HepG2 (cell line): ENCODE data around the gene AFAP1. TPM values are rescaled to one million over a fixed set of nuclear protein-coding genes. Genes with fewer than 3 reads are reported as not detected.

Experiments used
- ATAC-seq: fragments of 200-7000 bp; cut with Tn5 transposase; 3 replicates; pipeline ENCODE4 v1.9.1; 2020; ENCODE audit warnings: mild to moderate bottlenecking, moderate library complexity
- BruUV-seq: library from RNA; stranded (reverse); fragments of 400-500 nt; replicated peaks from 2 replicates; lab custom pipeline; 2021; lab: Mats Ljungman, UMichigan
- CTCF ChIA-PET: fragments of 300-600 bp; formaldehyde crosslinking; extraction: SDS; loops from one replicate; lab custom pipeline; 2021; ENCODE audit warnings: low total read pairs, inconsistent platforms, low intra/inter-chr PET ratio; lab: Yijun Ruan, JAX
- POLR2A ChIA-PET: fragments of 350-600 bp; sonication (Branson Sonifier 250); formaldehyde crosslinking; loops from one replicate; lab custom pipeline; 2020; ENCODE audit warnings: antibody characterized with exemption, inconsistent platforms; lab: Yijun Ruan, JAX
- DNase-seq: peaks from one replicate; pipeline ENCODE4 v3.0.0-alpha.2; 2015; ENCODE audit warnings: low spot score
- FAIRE-seq: peaks from 3 replicates; lab custom pipeline; 2011; peaks lifted over from hg19 to GRCh38; lab: Jason Lieb, UNC
- H2AFZ ChIP-seq: one replicate; pipeline ENCODE4 v1.6.1; 2011; ENCODE audit warnings: low read length, inconsistent platforms
- H3K27ac ChIP-seq: fragments of 300-600 bp; 3 replicates; pipeline ENCODE4 v1.8.0; 2011; ENCODE audit warnings: mixed run types, mild to moderate bottlenecking, mixed read lengths, low read length, inconsistent platforms; ENCODE audit not compliant: insufficient read depth; ENCODE audit errors: extremely low read length
- H3K27me3 ChIP-seq, 2 experiments: fragments of 200-600 bp in 1 of 2; 2 replicates in 1 of 2; 3 replicates in 1 of 2; pipeline versions ENCODE4 v1.6.0 to v1.8.0; 2011; ENCODE audit warnings: low read length in 2 of 2, mild to moderate bottlenecking in 2 of 2, moderate library complexity in 2 of 2, inconsistent platforms in 1 of 2; ENCODE audit not compliant: insufficient read depth in 2 of 2, control insufficient read depth in 1 of 2
- H3K36me3 ChIP-seq, 2 experiments: fragments of 200-600 bp in 1 of 2; replicated peaks in 1 of 2; 2 replicates in 1 of 2; 3 replicates in 1 of 2; pipeline versions ENCODE4 v1.5.1 to v1.8.0; 2011; ENCODE audit warnings: low read length in 2 of 2, inconsistent platforms in 1 of 2; ENCODE audit not compliant: insufficient read depth in 2 of 2, control insufficient read depth in 1 of 2
- H3K4me1 ChIP-seq: 2 replicates; pipeline ENCODE4 v1.5.1; 2012; ENCODE audit warnings: low read length, inconsistent platforms; ENCODE audit not compliant: insufficient read depth
- H3K4me2 ChIP-seq: 2 replicates; pipeline ENCODE4 v1.6.0; 2011; ENCODE audit warnings: low read depth, low read length, inconsistent platforms
- H3K4me3 ChIP-seq, 3 experiments: fragments of 200-600 bp in 1 of 3; sonication (generic), shearing (Covaris generic) in 1 of 3; replicated peaks in 1 of 3; 2 replicates each; pipeline ENCODE4 v1.5.1; 2011 to 2016; ENCODE audit warnings: low read length in 3 of 3, inconsistent platforms in 2 of 3, low read depth in 2 of 3, mild to moderate bottlenecking in 2 of 3, control low read depth in 1 of 3, mixed read lengths in 1 of 3; ENCODE audit not compliant: insufficient read depth in 1 of 3
- H3K79me2 ChIP-seq: one replicate; pipeline ENCODE4 v1.6.1; 2011; ENCODE audit warnings: low read length, inconsistent platforms; ENCODE audit not compliant: insufficient read depth
- H3K9ac ChIP-seq: 2 replicates; pipeline ENCODE4 v1.6.0; 2011; ENCODE audit warnings: mild to moderate bottlenecking, low read depth, low read length, inconsistent platforms; ENCODE audit not compliant: insufficient read depth
- H3K9me3 ChIP-seq: 2 replicates; pipeline ENCODE4 v1.5.1; 2012; ENCODE audit warnings: mild to moderate bottlenecking, low read length
- H4K20me1 ChIP-seq: 2 replicates; pipeline ENCODE4 v1.6.0; 2011; ENCODE audit warnings: inconsistent platforms, mild to moderate bottlenecking, low read length, moderate library complexity; ENCODE audit not compliant: insufficient read depth
- CBX2 ChIP-seq, 2 experiments: fragments of 200-600 bp in 1 of 2; sonication (generic); formaldehyde crosslinking in 1 of 2; IDR thresholded peaks; 2 replicates each; pipeline versions ENCODE4 v1.7.0 to v1.8.1; 2018 to 2022; ENCODE audit warnings: low read depth in 2 of 2, low read length in 1 of 2, mild to moderate bottlenecking in 1 of 2, missing genetic modification reagents in 1 of 2
- RFX1 ChIP-seq: fragments of 450-650 bp; IDR thresholded peaks from 2 replicates; pipeline ENCODE4 v1.6.1; 2017
- SP1 ChIP-seq, 2 experiments: fragments of 450-650 bp in 1 of 2; sonication (generic) in 1 of 2; formaldehyde crosslinking in 1 of 2; IDR thresholded peaks; 2 replicates each; pipeline versions ENCODE4 v1.4.0 to v1.6.1; 2016 to 2020; ENCODE audit warnings: missing genetic modification reagents in 1 of 2
- ZNF234 ChIP-seq: sonication (generic); formaldehyde crosslinking; conservative IDR thresholded peaks from 2 replicates; pipeline ENCODE4 v1.5.1; 2020; ENCODE audit warnings: mild to moderate bottlenecking, missing genetic modification reagents
- ZNF747 ChIP-seq: sonication (generic); formaldehyde crosslinking; IDR thresholded peaks from 2 replicates; pipeline ENCODE4 v1.8.1; 2023; ENCODE audit warnings: missing genetic modification reagents, mild to moderate bottlenecking, borderline replicate concordance
- WGBS: methylation state at CpG from one replicate; pipeline ENCODE4 v1.1.6; 2017; ENCODE audit warnings: low lambda C conversion rate; 5-methylcytosine and 5-hydroxymethylcytosine counted together
- in situ Hi-C: cut with HindIII; loops from 2 replicates; pipeline ENCODE4 v1.10.0; 2017; ENCODE audit warnings: low pct_unique_long_range_greater_than_20kb; ENCODE audit not compliant: extremely low pct_ligation_motif_present
- intact Hi-C: fragments of 100-400 bp; cut with micrococcal nuclease; formaldehyde crosslinking; loops from one replicate; pipeline ENCODE4 v1.10.0; 2022; ENCODE audit not compliant: unreplicated experiment
- polyA plus RNA-seq, 8 experiments: library from polyadenylated mRNA; depleted of rRNA in 3 of 8; stranded (reverse) in 7 of 8; unstranded in 1 of 8; fragments of >200 nt; fragmentation: Illumina TruSeq in 4 of 8; extraction: Trizol in 4 of 8; gene quantifications; 2 replicates each; pipeline versions ENCODE4 v1.2.1 to v1.2.3, GENCODE V29; 2011 to 2016; ENCODE audit warnings: low read depth in 4 of 8, missing spikeins in 1 of 8, mixed read lengths in 1 of 8; ENCODE audit not compliant: insufficient read depth in 1 of 8
- total RNA-seq, 5 experiments: library from RNA; depleted of rRNA; stranded (reverse); fragments of >200 nt; fragmentation: Illumina TruSeq; extraction: Trizol; gene quantifications; 2 replicates each; pipeline ENCODE4 v1.2.3, GENCODE V29; 2016; ENCODE audit warnings: low read depth in 1 of 5
- TF ChIP-seq, protein P1 (sequence below): sonication (generic); formaldehyde crosslinking; IDR thresholded peaks from 2 replicates; pipeline ENCODE4 v1.4.0; 2020; ENCODE audit warnings: mild to moderate bottlenecking, missing genetic modification reagents, borderline replicate concordance

AFAP1 gene
- total and polyA plus RNA-seq, 2 of the 13 experiments (the other 11 are each of a cell fraction or from before 2014, with no cell fraction given) = 2.5 TPM

- TF ChIP-seq, protein P1, sequence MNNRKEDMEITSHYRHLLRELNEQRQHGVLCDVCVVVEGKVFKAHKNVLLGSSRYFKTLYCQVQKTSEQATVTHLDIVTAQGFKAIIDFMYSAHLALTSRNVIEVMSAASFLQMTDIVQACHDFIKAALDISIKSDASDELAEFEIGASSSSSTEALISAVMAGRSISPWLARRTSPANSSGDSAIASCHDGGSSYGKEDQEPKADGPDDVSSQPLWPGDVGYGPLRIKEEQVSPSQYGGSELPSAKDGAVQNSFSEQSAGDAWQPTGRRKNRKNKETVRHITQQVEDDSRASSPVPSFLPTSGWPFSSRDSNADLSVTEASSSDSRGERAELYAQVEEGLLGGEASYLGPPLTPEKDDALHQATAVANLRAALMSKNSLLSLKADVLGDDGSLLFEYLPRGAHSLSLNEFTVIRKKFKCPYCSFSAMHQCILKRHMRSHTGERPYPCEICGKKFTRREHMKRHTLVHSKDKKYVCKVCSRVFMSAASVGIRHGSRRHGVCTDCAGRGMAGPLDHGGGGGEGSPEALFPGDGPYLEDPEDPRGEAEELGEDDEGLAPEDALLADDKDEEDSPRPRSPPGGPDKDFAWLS = no peak
These were observed 171.7 kb downstream of the AFAP1 start (continued) for GRCh38 chr4:7767966-7768365.

GRCh38 chr4:7767526-7767925 lies 172.1 kb downstream of the AFAP1 start:
- POLR2A ChIA-PET = no interaction called here
- H3K4me1 ChIP-seq = peaks cover 81% of the 10 kb centered on the region
- no peaks in the 10 kb centered on the region for H3K27me3 ChIP-seq
- no peak overlapping the region for H3K4me3 ChIP-seq
- no peak overlapping the region for H3K27ac ChIP-seq
- CTCF ChIA-PET = no interaction called here
- no peak for FAIRE-seq
- in situ Hi-C loops (loop anchor here (5.0 kb wide), 1 partner anchor 35 kb away; no protein-coding TSS in a partner anchor), intact Hi-C loops (no loop called here)
- H3K9me3 ChIP-seq = no peaks in the 10 kb centered on the region
- no peak overlapping the region for H3K4me2 ChIP-seq
- no peak for ATAC-seq
- no peaks in the 10 kb centered on the region for H4K20me1 ChIP-seq
- WGBS = 97% methylated on average over 6 of the region's 9 CpGs
- no peak for DNase-seq
- H3K9ac ChIP-seq = no peak overlapping the region
- peaks cover 4 to 5% of the 10 kb centered on the region in 2 experiments; a peak in 4 of 5 replicates for H3K36me3 ChIP-seq
- H2AFZ ChIP-seq = no peak overlapping the region
- no peaks in the 10 kb centered on the region for H3K79me2 ChIP-seq
- TF ChIP-seq RFX1 = no peak
- no TSS peak for BruUV-seq

GRCh38 chr4:7766661-7767345 lies 172.9 kb downstream of the AFAP1 start:
- H3K79me2 ChIP-seq = no peaks in the 10 kb centered on the region
- BruUV-seq = no TSS peak
- peaks cover 3 to 4% of the 10 kb centered on the region in 2 experiments; a peak in 3 of 5 replicates for H3K36me3 ChIP-seq
- CTCF ChIA-PET = no interaction called here
- intact Hi-C loops (no loop called here), in situ Hi-C loops (loop anchor here (5.0 kb wide), 1 partner anchor 35 kb away; no protein-coding TSS in a partner anchor)
- H3K4me3 ChIP-seq = no peak overlapping the region
- peak overlapping the region; percentile 60 for H3K27ac ChIP-seq
- TF ChIP-seq SP1 (IDR thresholded peaks at IDR 0.05) (no peak), SP1 (CRISPR knock-in tag; IDR thresholded peaks at IDR 0.05) (no peak), CBX2 (IDR thresholded peaks at IDR 0.05; ENCODE audit: low read depth, low read length) (no peak), CBX2 (CRISPR knock-in tag; IDR thresholded peaks at IDR 0.05; ENCODE audit: low read depth) (no peak), ZNF747 (CRISPR knock-in tag) (no peak), ZNF234 (CRISPR knock-in tag) (no peak)
- no peaks in the 10 kb centered on the region for H4K20me1 ChIP-seq
- no peak for ATAC-seq
- POLR2A ChIA-PET = no interaction called here
- no peaks in the 10 kb centered on the region for H3K27me3 ChIP-seq
- no peak overlapping the region for H2AFZ ChIP-seq
- H3K9me3 ChIP-seq = no peaks in the 10 kb centered on the region
- H3K4me2 ChIP-seq = no peak overlapping the region
- H3K9ac ChIP-seq = 0 out of 2 replicates have a peak overlapping the region, but pooled peaks have one; percentile 19
- DNase-seq = no peak
- 98% methylated on average over 12 of the region's 23 CpGs for WGBS
- FAIRE-seq = no peak
- peaks cover 81% of the 10 kb centered on the region for H3K4me1 ChIP-seq
